GM23338 (cell line): ENCODE measurements around the gene CNN2. TPM values are rescaled to one million over a fixed set of nuclear protein-coding genes. Genes with fewer than 3 reads are reported as not detected.
A peak's percentile ranks its signal among the peaks of the same experiment; 100 is the strongest.

Experiments used
- ATAC-seq: fragments of 200-7000 bp; cut with Tn5 transposase; 3 replicates; pipeline ENCODE4 v1.9.1; 2020
- DNase-seq: peaks from one replicate; pipeline ENCODE4 v3.0.0-alpha.2; 2015; ENCODE audit warnings: low spot score
- H2AFZ ChIP-seq: fragments of 200-600 bp; sonication (generic); 2 replicates; pipeline ENCODE4 v1.8.0; 2016; ENCODE audit warnings: antibody characterized with exemption, mild to moderate bottlenecking, moderate library complexity
- H3F3A ChIP-seq: fragments of 200-600 bp; sonication (generic); replicated peaks from 2 replicates; pipeline ENCODE4 v1.8.0; 2017; ENCODE audit warnings: antibody characterized with exemption, mixed run types, low read depth
- H3K27ac ChIP-seq: fragments of 200-600 bp; sonication (generic); 2 replicates; pipeline ENCODE4 v1.6.1; 2016; ENCODE audit warnings: low read depth
- H3K27me3 ChIP-seq: fragments of 200-600 bp; sonication (generic); 2 replicates; pipeline ENCODE4 v1.8.0; 2016; ENCODE audit warnings: mild to moderate bottlenecking, mixed run types, moderate library complexity; ENCODE audit not compliant: insufficient read depth
- H3K36me3 ChIP-seq: fragments of 200-600 bp; sonication (generic); 2 replicates; pipeline ENCODE4 v1.8.0; 2016; ENCODE audit warnings: mild to moderate bottlenecking; ENCODE audit not compliant: insufficient read depth
- H3K4me1 ChIP-seq: fragments of 200-600 bp; sonication (generic); 2 replicates; pipeline ENCODE4 v1.8.0; 2016; ENCODE audit warnings: mild to moderate bottlenecking, moderate library complexity; ENCODE audit not compliant: insufficient read depth
- H3K4me2 ChIP-seq: fragments of 200-600 bp; sonication (generic); 2 replicates; pipeline ENCODE4 v1.7.1; 2017; ENCODE audit warnings: mixed run types
- H3K4me3 ChIP-seq: fragments of 200-600 bp; sonication (generic); 2 replicates; pipeline ENCODE4 v1.6.1; 2016; ENCODE audit warnings: mixed run types
- H3K79me2 ChIP-seq: fragments of 200-600 bp; sonication (generic); replicated peaks from 2 replicates; pipeline ENCODE4 v1.8.0; 2017; ENCODE audit warnings: mild to moderate bottlenecking; ENCODE audit not compliant: insufficient read depth
- H3K9me2 ChIP-seq: fragments of 200-600 bp; sonication (generic); 2 replicates; pipeline ENCODE4 v1.8.0; 2017; ENCODE audit not compliant: insufficient read depth
- H4K20me1 ChIP-seq: fragments of 200-600 bp; sonication (generic); replicated peaks from 2 replicates; pipeline ENCODE4 v1.8.0; 2017; ENCODE audit warnings: mild to moderate bottlenecking; ENCODE audit not compliant: insufficient read depth
- H3K27ac Mint-ChIP-seq: 2 replicates; pipeline ENCODE4 v1.8.0; 2020; ENCODE audit warnings: inconsistent platforms, mild to moderate bottlenecking, moderate library complexity, mixed read lengths
- H3K27me3 Mint-ChIP-seq: 3 replicates; pipeline ENCODE4 v1.8.0; 2022; ENCODE audit warnings: low read depth, mild to moderate bottlenecking, moderate library complexity, mixed read lengths, inconsistent platforms; ENCODE audit not compliant: insufficient read depth, poor library complexity
- H3K36me3 Mint-ChIP-seq: 3 replicates; pipeline ENCODE4 v1.8.0; 2021; ENCODE audit warnings: low read depth, mild to moderate bottlenecking, inconsistent platforms, moderate library complexity, mixed read lengths
- H3K4me1 Mint-ChIP-seq: 3 replicates; pipeline ENCODE4 v1.8.0; 2020; ENCODE audit warnings: mild to moderate bottlenecking, inconsistent platforms, mixed read lengths
- H3K4me3 Mint-ChIP-seq: 3 replicates; pipeline ENCODE4 v1.8.0; 2021; ENCODE audit warnings: moderate library complexity, mild to moderate bottlenecking, inconsistent platforms, mixed read lengths
- H3K9me3 Mint-ChIP-seq: 3 replicates; pipeline ENCODE4 v1.8.0; 2020; ENCODE audit warnings: moderate library complexity, mild to moderate bottlenecking, inconsistent platforms, mixed read lengths
- CREB1 ChIP-seq: fragments of 250-450 bp; sonication (Bioruptor Pico); IDR thresholded peaks from 2 replicates; pipeline ENCODE4 v1.5.0; 2020; ENCODE audit warnings: low read depth, mild to moderate bottlenecking, moderate library complexity
- CTCF ChIP-seq, 2 experiments: fragments of 200-600 bp in 1 of 2; sonication (generic) in 1 of 2; conservative IDR thresholded peaks; 2 replicates each; pipeline versions ENCODE4 v1.5.1 to v1.6.1; 2016 to 2017; ENCODE audit warnings: antibody characterized with exemption in 2 of 2, low read depth in 2 of 2, mild to moderate bottlenecking in 2 of 2, moderate library complexity in 1 of 2
- ETS1 ChIP-seq: IDR thresholded peaks from 2 replicates; pipeline ENCODE4 v1.6.1; 2016; ENCODE audit warnings: antibody characterized with exemption
- POLR2AphosphoS5 ChIP-seq: IDR thresholded peaks from 2 replicates; pipeline ENCODE4 v1.6.1; 2016; ENCODE audit warnings: antibody characterized with exemption, low read depth
- REST ChIP-seq: IDR thresholded peaks from one replicate; pipeline ENCODE4 v1.6.1; 2018; ENCODE audit warnings: antibody characterized with exemption; ENCODE audit not compliant: unreplicated experiment
- ZNF114 ChIP-seq: fragments of 250-450 bp; sonication (Bioruptor Pico); IDR thresholded peaks from 2 replicates; pipeline ENCODE4 v1.5.0; 2020; ENCODE audit warnings: mild to moderate bottlenecking, moderate library complexity
- ZNF331 ChIP-seq: fragments of 250-450 bp; sonication (Bioruptor Pico); IDR thresholded peaks from 2 replicates; pipeline ENCODE4 v1.5.0; 2020; ENCODE audit warnings: low read depth, mild to moderate bottlenecking, moderate library complexity
- polyA plus RNA-seq: library from polyadenylated mRNA; unstranded; fragments of >200 nt; fragmentation: Nextera tagmentation; extraction: Ambion mirVana; gene quantifications from 2 replicates; pipeline ENCODE4 v1.2.1, GENCODE V29; 2016
- total RNA-seq: library from RNA; depleted of rRNA; stranded (reverse); fragments of >200 nt; shearing (Covaris generic); gene quantifications from 2 replicates; pipeline ENCODE4 v1.2.3, GENCODE V29; 2014

The CNN2 gene
- total and polyA plus RNA-seq, 2 experiments from 2014 or later: 330 to 392 TPM

- no peak overlapping the region for H3K4me3 Mint-ChIP-seq
- no peak for ATAC-seq
- H3K36me3 Mint-ChIP-seq: peaks cover 37% of the 10 kb centered on the region
These were observed 30.9 kb downstream of the CNN2 start for GRCh38 chr19:1057176-1057855.

DNA sequence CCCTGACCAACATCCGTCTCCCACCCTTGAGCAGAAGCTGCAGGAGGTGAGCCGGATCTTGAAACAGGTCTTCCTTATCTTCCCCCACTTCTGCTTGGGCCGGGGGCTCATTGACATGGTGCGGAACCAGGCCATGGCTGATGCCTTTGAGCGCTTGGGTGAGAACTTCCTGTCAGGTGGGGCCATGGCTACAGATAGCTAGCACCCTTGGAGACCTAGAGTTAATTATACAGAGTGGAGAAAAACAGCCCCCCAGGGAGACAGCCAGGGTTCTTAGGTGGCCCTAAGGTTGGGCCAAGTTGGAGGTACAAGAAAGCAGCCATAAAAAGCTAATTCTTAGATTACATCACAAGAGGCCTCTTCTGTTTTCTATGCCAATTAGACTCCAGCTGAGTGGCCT, 31.7 kb downstream of the CNN2 start:
- H3K4me3 ChIP-seq: no peak overlapping the region
- H3K4me1 Mint-ChIP-seq: no peaks in the 10 kb centered on the region
- no peak for ATAC-seq
- peaks cover 37% of the 10 kb centered on the region for H3K36me3 Mint-ChIP-seq
- no peaks in the 10 kb centered on the region for H3K4me1 ChIP-seq
- DNase-seq: no peak
- no peaks in the 10 kb centered on the region for H3K79me2 ChIP-seq
- no peak overlapping the region for H3K27ac Mint-ChIP-seq
- no peaks in the 10 kb centered on the region for H3K9me2 ChIP-seq
- H3K4me3 Mint-ChIP-seq: no peak overlapping the region
- no peaks in the 10 kb centered on the region for H4K20me1 ChIP-seq
- peaks cover 4% of the 10 kb centered on the region; the same call in 1 of the 2 replicates for H3F3A ChIP-seq
- H3K4me2 ChIP-seq: no peak overlapping the region
- H3K27me3 ChIP-seq: no peaks in the 10 kb centered on the region
- no peak overlapping the region for H3K27ac ChIP-seq
- peaks cover 34% of the 10 kb centered on the region for H3K9me3 Mint-ChIP-seq
- no peak overlapping the region for H2AFZ ChIP-seq
- H3K36me3 ChIP-seq: peaks cover 18% of the 10 kb centered on the region
- H3K27me3 Mint-ChIP-seq: peaks cover 4% of the 10 kb centered on the region
- no peak for TF ChIP-seq ZNF114 (CRISPR knock-in tag)
- TF ChIP-seq REST: no peak
- no peak for TF ChIP-seq ETS1
- no peak for TF ChIP-seq ZNF331 (CRISPR knock-in tag)
- no peak for TF ChIP-seq POLR2AphosphoS5

More at GRCh38 chr19:1057176-1057855, 30.9 kb downstream of the CNN2 start:
- peaks cover 18% of the 10 kb centered on the region for H3K36me3 ChIP-seq
- no peak overlapping the region for H3K27ac ChIP-seq
- peak; percentile 83 for DNase-seq
- H3F3A ChIP-seq: peaks cover under 1% of the 10 kb centered on the region; the same call in 1 of the 2 replicates
- H3K4me2 ChIP-seq: no peak overlapping the region
- H3K4me1 ChIP-seq: no peaks in the 10 kb centered on the region
- no peaks in the 10 kb centered on the region for H4K20me1 ChIP-seq
- Mint-ChIP-seq H3K27ac (no peak overlapping the region), H3K27me3 (peaks cover 9% of the 10 kb centered on the region), H3K4me1 (no peaks in the 10 kb centered on the region), H3K9me3 (peaks cover 32% of the 10 kb centered on the region)
- no peak overlapping the region for H3K4me3 ChIP-seq
- no peaks in the 10 kb centered on the region for H3K27me3 ChIP-seq
- 0 out of 4 replicates have a peak, but pooled peaks of 1 of the 2 experiments have one; percentile 12 for TF ChIP-seq CTCF (conservative IDR thresholded peaks at IDR 0.05; ENCODE audit: low read depth in 2 of 2)
- TF ChIP-seq CREB1 (CRISPR knock-in tag): no peak
- H3K79me2 ChIP-seq: no peaks in the 10 kb centered on the region
- H2AFZ ChIP-seq: no peak overlapping the region
- no peaks in the 10 kb centered on the region for H3K9me2 ChIP-seq
